Stimulated activated CD4-positive, alpha-beta T cell treated with anti-CD3 and anti-CD28 coated beads, Interleukin-12 subunit alpha, Interleukin-12 subunit beta, amount 100 ng/mL, for 24 hours (primary cell): ENCODE data around the gene CAMTA2.
"Not testable (repeated sequence)": the region's sequence is repeated elsewhere in the genome, so short reads cannot be mapped to it uniquely, and the experiment has no call there.

Source experiments
- DNase-seq, 2 experiments: peaks; one replicate each; pipeline ENCODE4 v3.0.0-alpha.2; 2020; ENCODE audit warnings: low read depth in 2 of 2

Gene CAMTA2, protein sequence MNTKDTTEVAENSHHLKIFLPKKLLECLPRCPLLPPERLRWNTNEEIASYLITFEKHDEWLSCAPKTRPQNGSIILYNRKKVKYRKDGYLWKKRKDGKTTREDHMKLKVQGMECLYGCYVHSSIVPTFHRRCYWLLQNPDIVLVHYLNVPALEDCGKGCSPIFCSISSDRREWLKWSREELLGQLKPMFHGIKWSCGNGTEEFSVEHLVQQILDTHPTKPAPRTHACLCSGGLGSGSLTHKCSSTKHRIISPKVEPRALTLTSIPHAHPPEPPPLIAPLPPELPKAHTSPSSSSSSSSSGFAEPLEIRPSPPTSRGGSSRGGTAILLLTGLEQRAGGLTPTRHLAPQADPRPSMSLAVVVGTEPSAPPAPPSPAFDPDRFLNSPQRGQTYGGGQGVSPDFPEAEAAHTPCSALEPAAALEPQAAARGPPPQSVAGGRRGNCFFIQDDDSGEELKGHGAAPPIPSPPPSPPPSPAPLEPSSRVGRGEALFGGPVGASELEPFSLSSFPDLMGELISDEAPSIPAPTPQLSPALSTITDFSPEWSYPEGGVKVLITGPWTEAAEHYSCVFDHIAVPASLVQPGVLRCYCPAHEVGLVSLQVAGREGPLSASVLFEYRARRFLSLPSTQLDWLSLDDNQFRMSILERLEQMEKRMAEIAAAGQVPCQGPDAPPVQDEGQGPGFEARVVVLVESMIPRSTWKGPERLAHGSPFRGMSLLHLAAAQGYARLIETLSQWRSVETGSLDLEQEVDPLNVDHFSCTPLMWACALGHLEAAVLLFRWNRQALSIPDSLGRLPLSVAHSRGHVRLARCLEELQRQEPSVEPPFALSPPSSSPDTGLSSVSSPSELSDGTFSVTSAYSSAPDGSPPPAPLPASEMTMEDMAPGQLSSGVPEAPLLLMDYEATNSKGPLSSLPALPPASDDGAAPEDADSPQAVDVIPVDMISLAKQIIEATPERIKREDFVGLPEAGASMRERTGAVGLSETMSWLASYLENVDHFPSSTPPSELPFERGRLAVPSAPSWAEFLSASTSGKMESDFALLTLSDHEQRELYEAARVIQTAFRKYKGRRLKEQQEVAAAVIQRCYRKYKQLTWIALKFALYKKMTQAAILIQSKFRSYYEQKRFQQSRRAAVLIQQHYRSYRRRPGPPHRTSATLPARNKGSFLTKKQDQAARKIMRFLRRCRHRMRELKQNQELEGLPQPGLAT

GRCh38 chr17:4986951-4987766 is at the start of gene CAMTA2:
Gene CAMTA2 (minus strand): TSS chr17:4987675. CDS start chr17:4986222, 1,453 bp downstream.
- peak; percentile 78 to 91 for DNase-seq

GRCh38 chr17:5035315-5035714 is 47.8 kb upstream of the CAMTA2 start, which contains the start of gene SLC52A1:
Gene SLC52A1 (minus strand): TSS chr17:5035426. CDS start chr17:5034606, 820 bp downstream.
- DNase-seq: no peak

DNA sequence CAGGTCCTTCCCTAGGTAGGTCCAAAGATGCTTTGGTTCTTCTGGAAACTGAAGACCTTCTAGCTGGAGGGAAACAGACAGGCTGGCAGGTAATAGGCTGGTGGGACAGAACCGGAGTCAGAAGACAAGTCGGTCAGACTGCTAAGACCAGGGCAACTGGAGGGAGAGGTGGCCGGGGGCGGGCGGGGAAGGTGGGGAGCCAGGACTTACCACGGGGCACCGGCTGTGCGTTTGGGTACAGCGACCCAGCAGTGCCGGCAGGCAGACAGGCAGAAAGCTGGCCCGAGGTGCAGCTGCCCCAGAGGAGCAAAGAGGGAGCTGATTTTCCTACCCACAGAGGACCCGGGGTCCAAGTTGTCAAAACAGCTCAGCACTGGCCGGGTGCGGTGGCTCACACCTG is 47.2 kb upstream of the CAMTA2 start:
- no peak for DNase-seq

GRCh38 chr17:5034063-5034462 is 46.6 kb upstream of the CAMTA2 start:
- no peak for DNase-seq

DNA sequence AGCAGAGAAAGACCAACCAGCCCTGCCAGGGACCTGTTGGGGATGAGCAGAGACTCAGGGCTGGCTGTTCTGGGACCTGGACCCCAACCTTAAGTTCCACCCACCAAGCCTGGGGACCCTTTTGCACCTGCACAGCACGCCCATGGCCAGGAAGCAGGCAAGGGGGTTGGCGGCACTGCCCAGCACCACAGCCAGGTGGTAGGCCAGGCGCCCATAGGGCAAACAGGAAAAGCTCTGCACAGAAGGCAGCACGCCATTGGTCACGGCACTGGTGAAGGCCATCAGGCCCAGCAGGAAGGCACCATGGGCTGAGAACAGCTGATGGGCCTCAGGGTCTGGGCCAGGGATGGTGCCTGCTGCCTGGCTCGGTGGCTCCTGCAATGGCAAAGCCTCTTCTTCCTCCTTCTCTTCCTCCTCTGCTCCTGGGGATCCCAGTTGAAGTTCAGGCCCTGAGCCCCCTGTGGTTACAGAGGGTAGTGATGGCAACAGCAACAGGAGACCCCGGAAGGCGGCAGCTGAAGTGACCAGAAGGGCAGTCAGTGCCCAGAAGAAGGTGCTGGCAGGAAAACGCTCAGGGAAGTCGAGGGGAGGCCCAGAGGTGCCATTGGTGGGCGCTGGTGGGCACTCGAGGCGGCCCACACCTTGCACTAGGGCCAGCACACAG is 46.0 kb upstream of the CAMTA2 start:
- no peak for DNase-seq

- DNase-seq: no peak
Measured at GRCh38 chr17:5032865-5033264, 45.4 kb upstream of the CAMTA2 start.

DNA sequence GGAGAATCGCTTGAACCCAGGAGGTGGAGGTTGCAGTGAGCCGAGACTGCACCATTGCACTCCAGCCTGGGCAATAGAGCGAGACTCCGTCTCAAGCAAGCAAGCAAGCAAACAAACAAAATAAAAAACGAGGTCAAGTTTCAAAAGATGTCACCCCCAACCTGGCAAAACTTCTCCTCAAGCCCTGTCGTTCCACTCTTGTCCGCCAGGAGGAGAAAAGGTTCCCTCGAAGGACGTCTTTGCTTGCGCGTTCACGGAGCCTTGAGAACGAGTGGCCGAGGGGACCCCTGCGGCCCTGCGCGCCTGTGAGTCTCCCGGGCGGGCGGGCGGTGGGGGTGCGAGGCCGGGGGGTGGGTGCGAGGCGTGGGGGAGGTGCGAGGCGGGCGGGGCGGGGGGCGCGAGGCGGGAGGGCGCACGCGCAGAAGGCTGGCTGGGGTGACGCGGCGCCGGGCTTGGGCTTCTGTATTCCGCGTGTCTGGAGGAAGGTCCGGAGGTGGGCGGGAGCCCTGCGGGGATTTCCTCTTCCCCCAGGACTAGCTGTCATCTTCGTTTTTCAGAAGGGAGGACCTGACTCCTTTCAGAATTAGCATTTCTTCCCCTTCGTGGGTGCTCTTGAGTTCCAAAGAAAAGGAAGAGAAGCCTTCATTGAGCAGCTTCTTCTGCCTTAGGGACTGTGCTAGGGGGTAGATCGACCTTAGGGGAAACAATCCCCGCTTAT is 44.0 kb upstream of the CAMTA2 start:
- peak; percentile 70 to 82 for DNase-seq

- not testable (repeated sequence) for DNase-seq
Measured at GRCh38 chr17:5030168-5030567, 42.7 kb upstream of the CAMTA2 start.

- DNase-seq: no peak
Measured at GRCh38 chr17:5027916-5028315, 40.4 kb upstream of the CAMTA2 start.

DNA sequence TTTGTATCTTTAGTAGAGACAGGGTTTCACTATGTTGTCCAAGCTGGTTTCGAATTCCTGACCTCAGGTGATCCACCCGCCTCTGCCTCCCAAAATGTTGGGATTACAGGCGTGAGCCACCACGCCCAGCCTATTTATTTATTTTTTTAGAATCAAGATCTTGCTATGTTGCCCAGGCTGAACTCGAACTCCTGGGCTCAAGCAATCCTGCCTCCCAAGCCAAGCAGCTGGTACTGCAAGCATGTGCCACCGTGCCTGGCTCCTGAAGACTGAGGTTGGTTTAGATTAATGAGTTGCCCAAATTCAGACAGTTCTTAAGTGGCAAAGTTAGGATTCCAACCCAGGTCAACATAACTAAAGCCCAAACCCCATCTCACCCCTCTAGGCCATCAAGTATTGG is 39.8 kb upstream of the CAMTA2 start:
- no peak for DNase-seq

DNA sequence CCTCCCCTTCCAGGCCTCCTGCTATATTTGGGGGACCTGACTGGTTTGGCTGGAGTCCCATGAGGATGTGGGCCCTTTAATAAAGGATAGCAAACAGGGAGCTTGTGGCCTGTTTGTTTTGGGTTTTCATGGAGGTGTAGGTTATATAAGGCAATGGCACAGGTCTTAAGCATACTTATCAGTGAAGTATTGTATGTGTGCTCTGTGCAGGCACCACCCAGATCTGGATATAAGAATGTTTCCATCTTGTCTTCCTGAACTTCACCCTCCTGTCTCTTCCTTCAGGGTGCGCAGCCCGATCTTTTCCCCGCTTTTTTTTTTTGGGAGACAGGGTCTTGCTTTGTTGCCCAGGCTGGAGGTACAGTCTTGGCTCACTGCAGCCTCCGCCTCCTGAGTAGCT is 37.1 kb upstream of the CAMTA2 start:
- DNase-seq: no peak

DNA sequence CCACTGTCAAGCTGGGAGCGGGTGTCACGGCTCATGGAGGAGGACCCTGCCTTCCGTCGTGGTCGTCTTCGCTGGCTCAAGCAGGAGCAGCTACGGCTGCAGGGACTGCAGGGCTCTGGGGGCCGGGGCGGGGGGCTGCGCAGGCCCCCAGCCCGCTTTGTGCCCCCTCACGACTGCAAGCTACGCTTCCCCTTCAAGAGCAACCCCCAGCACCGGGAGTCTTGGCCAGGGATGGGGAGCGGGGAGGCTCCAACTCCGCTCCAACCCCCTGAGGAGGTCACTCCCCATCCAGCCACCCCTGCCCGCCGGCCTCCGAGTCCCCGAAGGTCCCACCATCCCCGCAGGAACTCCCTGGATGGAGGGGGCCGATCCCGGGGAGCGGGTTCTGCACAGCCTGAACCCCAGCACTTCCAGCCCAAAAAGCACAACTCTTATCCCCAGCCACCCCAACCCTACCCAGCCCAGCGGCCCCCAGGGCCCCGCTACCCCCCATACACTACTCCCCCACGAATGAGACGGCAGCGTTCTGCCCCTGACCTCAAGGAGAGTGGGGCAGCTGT is 36.2 kb upstream of the CAMTA2 start:
- DNase-seq: no peak

DNA sequence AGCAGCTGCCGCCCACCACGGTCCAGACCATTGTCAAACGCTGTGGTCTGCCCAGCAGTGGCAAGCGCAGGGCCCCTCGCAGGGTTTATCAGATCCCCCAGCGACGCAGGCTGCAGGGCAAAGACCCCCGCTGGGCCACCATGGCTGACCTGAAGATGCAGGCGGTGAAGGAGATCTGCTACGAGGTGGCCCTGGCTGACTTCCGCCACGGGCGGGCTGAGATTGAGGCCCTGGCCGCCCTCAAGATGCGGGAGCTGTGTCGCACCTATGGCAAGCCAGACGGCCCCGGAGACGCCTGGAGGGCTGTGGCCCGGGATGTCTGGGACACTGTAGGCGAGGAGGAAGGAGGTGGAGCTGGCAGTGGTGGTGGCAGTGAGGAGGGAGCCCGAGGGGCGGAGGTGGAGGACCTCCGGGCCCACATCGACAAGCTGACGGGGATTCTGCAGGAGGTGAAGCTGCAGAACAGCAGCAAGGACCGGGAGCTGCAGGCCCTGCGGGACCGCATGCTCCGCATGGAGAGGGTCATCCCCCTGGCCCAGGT is 34.8 kb upstream of the CAMTA2 start:
- no peak for DNase-seq

GRCh38 chr17:5020502-5021023 is 33.1 kb upstream of the CAMTA2 start:
- no peak for DNase-seq

DNA sequence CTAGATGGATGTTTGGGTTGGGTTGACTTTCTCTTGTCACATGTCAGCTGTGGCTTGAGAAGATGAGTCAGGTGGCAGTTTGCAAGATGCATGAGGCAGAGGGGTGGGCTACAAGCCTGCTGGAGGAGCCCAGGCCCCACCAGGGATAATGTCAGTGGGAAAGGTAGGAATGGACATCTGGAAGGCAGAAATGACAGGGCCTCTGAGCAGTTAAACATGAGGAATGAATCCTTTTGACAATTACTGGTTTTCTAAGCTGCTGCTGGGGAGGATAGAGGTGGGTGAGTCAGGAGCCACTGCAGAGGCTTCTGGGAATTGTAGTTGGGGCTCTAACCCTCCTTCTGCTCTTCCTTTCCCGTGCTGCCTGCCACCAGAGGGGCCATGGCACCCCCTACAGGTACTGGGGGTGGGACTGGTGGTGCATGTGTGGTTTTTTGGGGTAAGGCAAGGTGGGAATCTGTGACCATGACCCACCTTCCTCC is 32.0 kb upstream of the CAMTA2 start:
- no peak for DNase-seq

GRCh38 chr17:5014357-5014756 is 26.9 kb upstream of the CAMTA2 start:
- no peak for DNase-seq

- DNase-seq: no peak
Measured at GRCh38 chr17:5011928-5012327, 24.5 kb upstream of the CAMTA2 start.

DNA sequence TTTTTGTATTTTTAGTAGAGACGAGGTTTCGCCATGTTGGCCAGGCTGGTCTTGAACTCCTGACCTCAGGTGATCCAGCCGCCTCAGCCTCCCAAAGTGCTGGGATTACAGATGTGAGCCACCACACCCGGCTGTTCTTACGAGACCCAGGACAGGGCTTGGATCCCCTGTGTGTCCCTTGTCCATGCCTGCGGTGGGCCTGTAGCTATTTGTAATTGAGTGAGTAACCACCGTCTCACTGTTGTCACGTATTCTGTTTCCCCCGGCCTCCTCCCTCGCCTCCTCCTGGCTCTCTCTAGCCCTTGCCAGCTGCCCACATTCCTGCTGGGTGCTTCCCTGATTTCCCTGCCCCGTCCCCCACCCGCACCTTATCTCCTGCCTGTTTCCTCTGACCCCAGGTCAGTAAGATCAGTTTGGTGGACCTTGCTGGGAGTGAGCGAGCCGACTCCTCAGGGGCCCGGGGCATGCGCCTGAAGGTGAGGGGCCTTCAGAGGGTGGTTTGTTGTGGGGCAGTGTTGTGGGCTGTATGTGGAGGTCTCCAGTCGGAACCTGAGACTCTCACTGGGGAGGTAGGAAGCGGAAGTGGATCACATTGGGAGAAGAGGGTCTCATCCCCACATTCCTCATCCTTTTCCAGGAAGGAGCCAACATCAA is 15.9 kb upstream of the CAMTA2 start:
- DNase-seq: no peak
